HG02798 (cell line): ENCODE measurements around the gene ATP1A2.

Source experiments
- ATAC-seq: cut with Tn5 transposase; IDR thresholded peaks from one replicate; pipeline ENCODE4 v1.9.1; 2021; ENCODE audit warnings: mild to moderate bottlenecking; ENCODE audit not compliant: unreplicated experiment, poor library complexity

Gene ATP1A2

DNA sequence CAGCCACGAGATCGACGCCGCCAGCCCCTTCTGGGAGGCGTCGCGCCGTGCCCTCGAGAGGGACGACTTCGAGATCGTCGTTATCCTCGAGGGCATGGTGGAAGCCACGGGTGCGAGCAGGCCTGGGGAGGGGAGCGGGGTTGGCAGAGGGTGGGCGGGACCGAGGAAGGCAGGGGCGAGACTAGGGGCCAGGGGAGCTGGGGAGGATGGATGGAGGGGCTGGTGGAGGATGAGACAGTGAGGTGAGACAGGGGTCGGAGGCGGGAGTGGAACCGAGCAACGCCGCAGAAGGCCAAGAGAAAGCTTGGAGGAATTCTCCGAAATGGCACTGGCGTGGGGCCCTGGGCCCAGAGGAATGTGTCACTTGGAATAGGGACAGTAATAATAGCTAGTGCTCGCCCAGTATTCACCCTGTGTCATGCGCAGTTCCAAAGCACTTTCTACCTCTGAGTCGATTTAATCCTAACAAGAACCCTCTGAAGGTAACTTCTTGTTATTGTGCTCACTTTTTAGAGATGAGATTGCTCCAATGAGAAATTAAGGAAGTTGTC, 30.7 kb upstream of the ATP1A2 start:
- ATAC-seq = no peak

DNA sequence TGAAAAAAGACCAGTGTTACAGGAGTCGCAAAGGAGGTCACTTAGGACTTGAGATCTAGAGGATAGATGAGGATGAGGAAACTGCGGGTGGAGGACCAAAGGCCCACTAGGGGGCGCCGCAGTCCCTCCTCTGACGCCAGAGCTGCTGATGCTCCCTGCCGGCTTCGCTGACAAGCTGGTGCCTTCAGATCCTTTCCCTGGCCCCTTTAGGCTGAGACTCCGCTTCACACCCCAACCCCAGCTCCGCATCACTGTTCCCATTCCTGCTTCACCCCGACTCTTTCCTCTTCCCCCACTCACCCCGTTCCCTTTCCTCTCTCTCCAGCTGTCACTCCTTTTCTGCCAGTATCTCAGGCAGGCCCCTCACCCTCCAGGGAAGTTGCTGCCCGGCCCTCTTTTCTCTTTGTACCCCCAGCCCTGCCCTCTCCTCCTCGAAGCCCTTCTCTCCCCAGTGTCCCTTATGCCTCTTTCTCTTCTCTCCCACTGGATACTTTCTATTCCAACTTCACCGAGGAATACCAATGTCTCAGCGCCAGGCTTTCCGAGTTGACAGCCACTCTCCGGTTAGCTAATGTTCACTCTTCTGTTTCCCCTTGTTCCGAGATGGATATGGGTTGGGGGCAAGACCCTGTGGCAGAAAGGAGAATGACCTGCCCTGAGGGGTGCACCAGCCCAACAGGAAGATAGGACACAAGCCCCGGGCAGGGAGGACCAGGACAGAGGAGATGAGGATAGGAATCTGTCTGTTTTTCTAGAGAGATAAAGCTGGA, 29.7 kb upstream of the ATP1A2 start:
- ATAC-seq = no peak

DNA sequence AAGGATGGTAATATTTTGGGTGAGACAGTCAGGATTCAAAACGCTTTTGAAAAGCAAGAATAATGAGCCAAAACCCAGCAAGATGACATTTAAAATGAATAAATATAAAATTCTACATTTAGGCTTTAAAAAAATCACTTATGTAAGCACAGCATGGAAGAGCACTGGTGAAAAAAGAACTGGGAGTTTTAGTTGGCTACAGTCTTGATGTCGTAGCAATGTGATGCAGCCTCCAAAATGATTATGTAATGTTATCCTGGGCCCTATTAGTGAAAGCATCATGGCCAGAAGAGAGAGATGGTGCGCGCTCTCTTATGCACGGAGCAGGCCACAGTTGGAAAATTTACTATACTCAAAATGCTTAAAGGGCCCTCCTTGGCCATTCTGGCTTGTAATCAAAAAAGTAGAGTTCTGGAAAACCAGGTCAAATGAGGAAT, 29.1 kb upstream of the ATP1A2 start:
- ATAC-seq = no peak

DNA sequence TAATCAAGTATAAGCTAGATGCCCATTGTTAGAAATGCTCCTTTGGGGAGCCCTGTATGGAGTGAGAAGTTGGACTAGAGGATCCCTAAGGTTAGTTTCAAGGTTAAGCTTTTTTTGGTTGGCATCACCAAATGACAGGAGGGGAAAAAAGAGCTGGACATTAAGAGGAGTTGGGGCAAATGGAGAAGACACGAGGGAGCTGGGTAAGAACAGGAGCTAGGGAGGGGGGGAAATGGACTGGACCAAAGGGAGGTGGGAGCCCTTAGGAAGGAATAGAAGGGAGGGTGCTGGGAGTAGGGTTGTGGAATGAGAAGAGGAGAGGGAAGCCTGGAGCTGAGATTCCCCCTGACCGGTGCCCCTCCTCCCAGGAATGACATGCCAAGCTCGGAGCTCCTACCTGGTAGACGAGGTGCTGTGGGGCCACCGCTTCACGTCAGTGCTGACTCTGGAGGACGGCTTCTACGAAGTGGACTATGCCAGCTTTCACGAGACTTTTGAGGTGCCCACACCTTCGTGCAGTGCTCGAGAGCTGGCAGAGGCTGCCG, 28.4 kb upstream of the ATP1A2 start:
- no peak for ATAC-seq

DNA sequence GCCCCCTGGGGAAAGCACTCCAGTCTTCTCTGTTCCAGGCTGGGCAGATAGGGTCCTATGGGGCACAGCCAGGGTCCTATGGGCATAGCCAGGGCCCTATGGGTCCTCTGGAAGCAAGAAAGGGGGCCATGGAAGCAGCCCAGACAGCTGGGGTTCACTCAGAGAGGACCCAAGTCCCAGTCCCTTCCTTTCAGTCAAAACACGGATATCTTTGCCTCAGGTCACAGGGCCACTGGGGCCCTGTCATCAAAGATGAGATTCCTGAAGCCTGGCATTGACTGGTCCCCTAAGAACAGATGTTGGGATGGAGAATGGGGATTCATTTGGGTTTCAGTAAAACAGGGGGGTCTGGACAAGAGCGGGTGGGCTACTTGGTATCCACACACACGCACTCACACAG, 25.7 kb upstream of the ATP1A2 start:
- ATAC-seq = no peak

DNA sequence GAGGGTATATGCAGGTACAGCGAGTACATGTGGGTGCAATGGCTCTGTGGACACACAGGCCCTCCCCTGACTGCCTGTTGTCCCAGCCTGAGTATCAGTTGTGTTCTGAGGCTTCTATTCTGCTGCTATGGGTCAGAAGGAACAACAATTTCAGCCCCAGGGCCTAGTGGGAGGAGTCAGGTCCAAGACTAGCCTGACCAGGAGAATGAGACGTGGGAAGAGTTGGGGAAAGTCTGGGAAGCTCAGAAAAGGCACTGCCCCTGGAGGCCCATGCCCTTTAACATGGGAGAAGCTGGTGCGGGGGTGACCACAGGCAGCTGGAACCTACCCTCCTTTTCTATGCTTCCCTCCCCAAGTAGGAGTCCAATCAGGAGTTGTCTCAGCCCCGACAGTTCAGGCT, 24.8 kb upstream of the ATP1A2 start:
- no peak for ATAC-seq

DNA sequence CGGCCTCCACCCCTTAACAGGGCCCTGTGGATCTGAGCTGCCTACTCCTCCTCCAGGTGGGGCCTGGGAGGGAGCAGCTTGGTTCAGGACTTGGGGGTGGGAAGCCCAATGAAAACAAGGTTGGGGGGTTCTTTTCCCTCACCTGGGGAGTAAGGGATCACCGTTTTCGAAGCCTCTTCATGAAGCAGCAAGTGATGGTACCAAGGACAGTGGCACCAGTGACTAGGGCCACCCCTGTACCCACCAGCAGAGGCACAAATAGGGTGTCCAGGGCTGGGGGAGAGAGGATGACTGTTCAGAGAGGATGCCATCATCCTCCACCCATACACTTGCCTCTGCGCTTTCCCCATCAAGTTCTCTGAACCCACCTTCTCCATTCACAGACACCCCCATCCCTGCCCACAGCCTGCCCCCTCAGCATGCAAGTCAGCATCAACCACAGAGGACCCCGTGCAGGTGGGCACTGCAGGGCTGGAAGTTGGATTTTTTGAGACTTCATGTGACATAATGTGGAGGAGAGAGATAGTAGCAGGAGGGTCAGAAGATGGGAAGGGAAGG, 23.8 kb upstream of the ATP1A2 start:
- no peak for ATAC-seq

DNA sequence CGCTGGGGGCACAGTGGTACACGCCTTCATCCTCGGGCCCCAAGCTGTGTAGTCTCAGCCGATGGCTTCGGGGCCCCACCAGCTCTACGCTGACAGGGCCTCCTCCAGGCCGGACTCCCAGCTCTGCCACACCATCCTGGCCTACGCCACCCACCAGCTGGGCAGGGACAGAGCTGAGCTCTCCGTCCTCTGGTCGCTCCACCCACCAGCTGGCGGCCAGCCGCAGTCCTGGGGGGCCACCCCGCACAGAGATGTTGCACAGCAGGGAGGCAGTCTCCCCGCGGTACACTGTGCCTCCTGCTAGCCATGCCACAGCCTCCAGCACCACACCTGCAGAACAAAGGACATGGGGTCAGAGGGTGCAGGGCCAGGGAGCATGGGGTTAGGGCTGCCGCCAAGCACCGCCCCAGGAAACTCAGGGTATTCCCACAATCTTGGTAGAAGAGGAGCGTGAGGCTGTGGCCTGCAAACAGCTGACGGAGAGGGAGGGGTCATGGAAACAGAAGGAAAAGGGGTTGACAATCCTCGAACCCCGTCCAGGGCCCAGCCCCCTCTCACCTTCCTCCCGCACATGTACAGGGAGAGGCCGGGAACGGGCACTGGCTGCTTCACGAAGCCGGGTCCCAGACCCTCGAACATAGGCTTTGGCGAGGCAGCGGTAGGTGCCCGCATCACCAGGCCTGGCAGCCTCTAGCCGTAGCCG, 23.0 kb upstream of the ATP1A2 start:
- ATAC-seq = no peak

DNA sequence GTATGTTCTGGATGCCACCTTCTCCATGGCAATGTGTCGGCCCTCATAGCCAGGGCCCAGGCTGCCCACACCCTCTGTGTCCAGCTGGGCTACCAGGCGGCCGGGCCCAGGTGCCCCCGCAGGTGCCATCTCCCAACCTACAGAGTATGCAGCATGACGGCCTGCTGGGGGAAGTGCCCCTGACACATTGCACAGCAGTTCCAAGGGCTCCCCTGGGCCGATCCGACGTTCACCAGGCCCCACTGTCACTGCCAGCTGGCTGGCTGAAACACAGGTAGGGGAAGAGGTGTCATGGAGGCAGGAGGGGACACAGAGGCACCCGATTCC, 22.5 kb upstream of the ATP1A2 start:
- no peak for ATAC-seq

DNA sequence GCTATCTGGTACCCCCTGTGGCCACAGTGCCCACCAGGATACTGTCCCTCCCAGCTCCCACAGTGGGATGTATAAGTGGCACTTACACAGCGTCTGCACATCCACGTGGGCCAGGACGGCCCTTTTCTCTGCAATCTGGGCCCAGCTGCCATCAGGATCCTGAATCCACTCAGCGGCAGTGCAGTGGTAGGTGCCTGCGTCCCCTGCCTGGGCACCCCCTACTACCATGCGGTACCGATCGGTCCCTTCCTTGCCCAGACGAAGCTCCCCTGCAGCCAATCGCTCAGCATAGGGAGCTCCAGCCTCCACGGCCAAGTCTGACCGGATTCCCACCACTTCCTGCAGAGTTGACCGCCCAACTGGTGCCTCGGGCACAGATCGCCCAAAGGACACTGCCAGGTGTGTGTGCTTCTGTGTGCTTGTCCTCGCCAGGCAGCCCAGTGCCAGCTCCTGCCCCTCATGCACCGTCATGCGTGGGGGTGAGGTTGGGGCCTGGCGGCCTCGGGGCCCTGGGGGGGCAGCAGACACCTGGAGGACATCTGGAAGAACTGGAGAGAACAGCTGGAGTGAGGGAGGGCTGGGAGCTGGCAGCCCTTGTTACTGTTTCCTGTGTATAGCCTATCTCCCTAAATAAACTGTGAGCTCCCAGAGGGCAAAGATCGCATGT, 21.8 kb upstream of the ATP1A2 start:
- ATAC-seq = no peak

DNA sequence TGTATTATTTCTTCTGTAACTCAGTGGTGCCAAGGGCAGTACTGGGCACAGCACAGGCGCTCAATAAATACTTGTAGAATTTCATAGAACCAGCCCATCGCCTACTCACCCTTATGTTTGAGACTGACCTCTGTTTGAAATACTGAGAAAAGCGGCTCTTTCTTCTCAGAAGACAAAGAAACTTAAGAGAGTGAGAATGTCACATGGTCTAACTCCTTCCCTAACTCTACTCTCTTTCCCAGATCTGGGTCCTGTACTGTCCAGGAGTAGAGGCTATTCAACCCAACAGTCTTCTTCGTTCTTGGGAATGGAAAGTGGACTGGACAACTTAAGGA, 21.3 kb upstream of the ATP1A2 start:
- ATAC-seq = no peak

DNA sequence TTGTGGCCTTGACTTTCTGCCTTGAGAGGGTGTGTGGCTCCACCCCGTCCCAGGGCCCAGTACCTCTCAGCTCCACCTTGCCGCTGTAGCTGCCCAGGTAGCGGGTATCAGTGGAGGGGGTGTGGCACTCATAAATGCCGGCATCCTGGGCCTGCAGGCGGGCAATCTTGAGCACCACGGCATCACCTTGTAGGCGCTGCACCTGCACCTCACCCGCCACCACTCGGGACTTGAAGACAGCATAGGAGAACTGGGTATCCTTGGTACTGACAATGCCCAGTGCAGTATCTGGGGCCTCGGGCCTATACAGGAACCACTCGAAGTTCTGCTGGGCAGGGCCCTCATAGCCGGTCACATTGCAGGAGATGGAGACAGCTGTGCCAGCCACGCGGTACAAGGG, 20.8 kb upstream of the ATP1A2 start:
- no peak for ATAC-seq

DNA sequence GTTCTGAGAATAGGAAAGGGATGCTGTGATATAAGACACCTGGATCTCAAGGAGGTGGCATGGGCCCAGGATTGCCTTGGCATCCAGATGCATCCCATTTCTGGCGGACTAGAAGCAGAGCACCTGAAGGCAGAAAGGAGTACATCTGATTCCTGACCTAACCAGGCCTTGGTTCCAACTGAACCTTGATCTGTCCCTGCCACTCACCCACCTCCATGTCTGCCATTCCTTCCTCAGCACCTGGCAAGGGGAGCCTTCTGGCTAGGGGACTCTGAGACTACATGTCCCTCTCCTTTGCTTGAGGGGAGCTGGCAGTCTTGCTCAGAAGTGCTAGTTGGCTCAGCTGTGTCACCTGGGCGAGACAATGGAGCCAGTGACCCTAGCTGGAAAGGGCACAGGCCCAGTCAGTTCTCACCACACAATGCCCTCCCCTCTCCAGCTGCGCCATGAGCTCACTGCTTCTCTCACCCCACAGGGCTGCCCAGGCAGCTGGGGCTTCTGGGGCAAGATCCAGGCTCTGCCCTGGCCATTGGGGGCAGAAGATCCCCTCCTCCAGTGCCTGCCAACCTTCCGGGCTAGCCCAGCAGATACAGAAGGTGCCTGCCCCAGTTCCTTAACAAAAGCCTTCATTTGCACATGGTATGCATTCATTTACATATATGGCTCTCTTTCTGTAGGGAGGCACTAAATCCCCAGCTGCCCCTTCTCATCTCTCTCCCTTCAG, 20.0 kb upstream of the ATP1A2 start:
- no peak for ATAC-seq

DNA sequence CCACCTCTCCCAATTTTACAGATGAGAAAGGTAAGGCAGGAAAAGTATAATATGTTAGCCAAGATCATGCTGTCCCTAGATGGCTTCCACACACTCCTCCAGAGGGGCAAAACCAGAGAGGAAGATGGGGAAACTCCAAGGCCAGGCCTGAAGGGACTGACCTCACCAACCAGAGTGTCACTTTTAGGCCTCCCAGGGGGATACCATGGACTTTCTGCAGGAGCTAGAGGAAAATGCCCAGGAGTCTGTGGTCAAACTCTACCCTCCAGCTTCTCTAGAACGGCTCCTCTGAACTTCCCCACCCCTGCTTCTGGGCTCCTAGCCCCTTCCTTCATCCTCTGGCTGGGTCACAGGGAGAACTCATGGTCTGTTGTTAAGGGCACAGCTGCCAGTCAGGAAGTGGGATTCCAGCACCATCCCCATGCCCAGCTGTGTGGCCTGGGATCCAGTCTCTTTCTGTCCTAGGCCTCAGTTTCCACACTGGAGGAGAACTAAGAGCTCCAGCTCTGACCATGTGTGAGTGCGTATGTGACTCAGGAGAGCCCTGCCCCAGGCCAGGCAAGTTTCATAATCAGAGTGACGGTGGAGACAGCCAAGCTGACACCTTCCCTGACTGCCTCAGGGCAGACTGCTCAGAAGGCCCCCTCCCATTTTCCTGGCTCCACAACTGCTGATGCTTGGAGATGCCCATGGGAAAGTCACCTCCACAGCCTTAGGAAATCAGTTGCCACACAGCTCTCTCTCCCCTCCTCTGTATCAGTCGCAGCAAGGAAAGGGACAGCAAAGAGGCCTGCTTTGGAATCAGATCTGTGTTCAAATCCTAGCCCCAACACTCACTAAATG, 19.1 kb upstream of the ATP1A2 start:
- no peak for ATAC-seq

DNA sequence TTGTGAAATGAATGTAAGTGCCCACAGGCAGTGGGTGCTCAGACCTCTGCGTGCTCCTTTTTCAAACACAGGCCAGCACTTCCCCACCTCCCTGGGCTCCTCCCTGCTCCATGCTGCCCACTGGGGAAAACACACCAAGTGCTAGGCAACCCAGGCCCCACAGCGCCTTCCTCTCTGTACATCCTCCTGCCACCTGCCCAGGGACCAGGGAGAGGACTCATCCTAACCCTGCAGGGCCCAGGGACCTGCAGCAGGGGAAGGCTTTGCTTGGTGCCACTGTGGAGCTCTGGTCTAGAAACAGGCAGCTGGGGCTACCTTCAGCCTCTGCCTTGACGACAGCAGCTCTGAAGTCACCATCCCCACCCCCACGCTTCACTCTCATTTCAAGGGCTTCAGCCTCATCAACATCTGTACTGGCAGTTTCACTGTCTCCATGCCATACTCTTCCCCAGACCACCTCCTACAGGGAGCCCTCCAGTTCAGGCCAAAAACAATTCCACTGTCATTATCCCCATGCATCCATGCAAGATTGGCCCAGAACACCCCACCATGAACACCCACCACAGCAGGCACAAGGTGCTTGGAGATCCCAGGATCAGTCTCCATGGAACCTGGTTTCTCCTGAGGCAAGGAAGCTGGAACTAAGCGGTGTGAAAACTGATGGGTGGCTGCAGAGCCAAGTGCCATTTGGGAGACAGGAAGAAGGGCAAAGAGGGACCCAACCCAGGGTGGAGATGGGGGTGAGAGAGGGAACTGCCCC, 18.2 kb upstream of the ATP1A2 start:
- no peak for ATAC-seq

DNA sequence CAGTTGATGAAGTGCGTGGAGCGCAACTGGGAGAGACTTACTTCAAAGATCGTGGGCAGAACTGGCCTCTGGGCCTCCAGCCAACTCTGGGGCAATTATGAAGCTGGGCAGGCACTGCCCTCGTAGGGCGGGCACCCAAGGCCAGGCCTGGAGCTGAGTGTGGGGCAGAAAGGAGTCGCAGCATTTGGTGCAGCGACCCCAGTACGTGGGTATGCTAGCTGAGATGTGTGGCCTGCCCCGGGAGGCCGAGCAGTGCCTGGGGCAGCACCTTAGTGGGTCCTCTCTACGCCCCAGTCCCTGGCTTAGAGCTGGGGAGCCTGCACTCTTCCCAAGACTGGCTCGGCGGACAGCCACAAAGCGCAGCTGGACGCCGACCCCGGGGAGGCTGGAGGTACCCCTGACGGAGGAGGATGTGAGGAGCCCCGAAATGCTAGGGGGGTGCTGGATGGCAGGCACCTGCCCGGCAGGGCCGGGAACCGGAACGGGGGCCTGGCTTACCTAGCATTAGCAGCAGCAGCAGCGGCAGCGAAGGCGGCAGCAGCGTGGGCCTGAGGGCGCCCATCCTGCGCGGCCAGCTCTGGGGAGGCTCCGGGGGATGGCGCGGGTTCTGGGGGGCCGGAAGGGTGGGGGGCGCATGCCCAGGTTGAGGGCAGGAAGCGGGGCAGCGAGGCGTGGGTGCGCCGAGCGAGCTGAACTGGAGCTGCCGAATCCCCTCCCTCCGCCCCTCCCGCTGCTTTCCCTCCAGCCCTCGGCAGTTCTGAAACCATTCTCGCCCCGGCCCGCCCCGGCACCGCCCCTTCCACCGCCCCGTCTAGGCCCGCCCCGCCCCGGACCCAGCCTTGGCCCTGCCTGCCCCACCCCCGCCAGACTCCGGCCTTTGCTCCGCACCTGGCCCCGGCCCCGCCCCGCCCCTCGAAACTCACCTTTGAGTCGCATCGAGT, 17.4 kb upstream of the ATP1A2 start, which contains the start of gene IGSF8:
Gene IGSF8, minus strand, starts transcription at position 709 of the 941 bp plus-strand sequence. Its CDS starts 147 bp downstream, at position 562.
- ATAC-seq = peak; percentile 62

DNA sequence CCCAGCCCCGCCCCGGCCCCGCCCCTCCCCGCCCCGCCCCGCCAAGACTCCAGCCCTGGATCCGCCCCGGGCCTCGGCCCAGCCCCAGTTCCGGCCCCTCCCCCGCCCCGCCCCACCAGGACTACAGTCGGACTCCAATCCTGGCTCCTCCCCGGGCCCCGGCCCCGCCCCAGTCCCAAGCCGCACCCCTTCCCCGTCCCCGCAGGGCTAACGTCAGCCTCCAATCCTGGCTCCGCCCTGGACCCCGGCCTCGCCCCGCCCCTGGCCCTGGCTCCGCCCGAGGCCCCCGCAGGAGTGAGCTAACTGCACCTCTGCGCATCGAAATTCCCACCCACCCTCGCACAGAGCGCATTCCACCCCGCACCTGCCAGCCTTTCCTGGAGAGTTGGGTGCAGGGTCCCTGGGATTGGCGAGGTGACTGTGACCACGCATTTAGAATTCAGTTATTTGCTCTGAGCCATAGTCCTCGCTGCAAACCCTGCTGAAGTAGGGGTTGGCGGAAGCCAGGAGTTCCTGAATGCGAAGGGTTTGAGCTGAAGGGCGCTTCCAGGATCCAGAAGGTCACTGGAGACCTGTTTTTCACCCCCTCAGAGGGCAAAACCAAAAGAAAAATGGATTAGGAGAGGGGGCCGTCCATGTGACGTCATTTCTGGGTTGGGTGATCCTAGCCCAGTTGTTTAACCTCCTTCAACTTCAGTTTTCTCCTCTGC, 16.6 kb upstream of the ATP1A2 start:
- peak; percentile 91 for ATAC-seq
